Osteoblast (primary cell): ENCODE data around the gene NOPCHAP1. TPM values are rescaled to one million over a fixed set of nuclear protein-coding genes. Genes with fewer than 3 reads are reported as not detected.

ENCODE experiments used
- DNase-seq: peaks from one replicate; pipeline ENCODE4 v3.0.0; 2011; ENCODE audit warnings: low spot score, mixed read lengths; ENCODE audit not compliant: insufficient read length; ENCODE audit errors: missing footprints
- H2AFZ ChIP-seq: 2 replicates; pipeline ENCODE4 v1.6.0; 2011; ENCODE audit warnings: mild to moderate bottlenecking, low read length
- H3K27ac ChIP-seq: 2 replicates; pipeline ENCODE4 v1.5.1; 2011; ENCODE audit warnings: mild to moderate bottlenecking, low read depth, low read length, moderate library complexity
- H3K27me3 ChIP-seq: 2 replicates; pipeline ENCODE4 v1.6.0; 2012; ENCODE audit warnings: mild to moderate bottlenecking, control low read depth, inconsistent platforms, low read length, moderate library complexity; ENCODE audit not compliant: insufficient read depth
- H3K36me3 ChIP-seq: 2 replicates; pipeline ENCODE4 v1.5.1; 2011; ENCODE audit warnings: mild to moderate bottlenecking, low read length, control low read depth, moderate library complexity; ENCODE audit not compliant: insufficient read depth
- H3K4me1 ChIP-seq: 2 replicates; pipeline ENCODE4 v1.5.1; 2011; ENCODE audit warnings: mild to moderate bottlenecking, low read length, control low read depth, moderate library complexity; ENCODE audit not compliant: insufficient read depth
- H3K4me2 ChIP-seq: 2 replicates; pipeline ENCODE4 v1.6.0; 2011; ENCODE audit warnings: mild to moderate bottlenecking, low read length; ENCODE audit not compliant: insufficient read depth
- H3K4me3 ChIP-seq: fragments of 200-600 bp; sonication (generic); 3 replicates; pipeline ENCODE4 v1.5.1; 2012; ENCODE audit warnings: mild to moderate bottlenecking, low read length, inconsistent platforms; ENCODE audit not compliant: insufficient read depth
- H3K79me2 ChIP-seq: 2 replicates; pipeline ENCODE4 v1.6.0; 2012; ENCODE audit warnings: mild to moderate bottlenecking, low read length, control low read depth, inconsistent platforms; ENCODE audit not compliant: insufficient read depth
- H3K9me3 ChIP-seq: 2 replicates; pipeline ENCODE4 v1.5.1; 2011; ENCODE audit warnings: low read depth, low read length, control low read depth
- H4K20me1 ChIP-seq: 2 replicates; pipeline ENCODE4 v1.6.0; 2012; ENCODE audit warnings: mild to moderate bottlenecking, low read length, control low read depth; ENCODE audit not compliant: insufficient read depth
- total RNA-seq: library from RNA; depleted of rRNA; stranded (reverse); fragments of >200 nt; gene quantifications from 2 replicates; pipeline ENCODE4 v1.2.3, GENCODE V29; 2012
- TF ChIP-seq, protein P1 (sequence below): IDR thresholded peaks from 2 replicates; pipeline ENCODE4 v1.5.1; 2011; ENCODE audit warnings: mild to moderate bottlenecking, low read depth, low read length, moderate library complexity; ENCODE audit errors: extremely low read depth

The NOPCHAP1 gene
- total RNA-seq, 1 donor = 4.3 TPM

DNA sequence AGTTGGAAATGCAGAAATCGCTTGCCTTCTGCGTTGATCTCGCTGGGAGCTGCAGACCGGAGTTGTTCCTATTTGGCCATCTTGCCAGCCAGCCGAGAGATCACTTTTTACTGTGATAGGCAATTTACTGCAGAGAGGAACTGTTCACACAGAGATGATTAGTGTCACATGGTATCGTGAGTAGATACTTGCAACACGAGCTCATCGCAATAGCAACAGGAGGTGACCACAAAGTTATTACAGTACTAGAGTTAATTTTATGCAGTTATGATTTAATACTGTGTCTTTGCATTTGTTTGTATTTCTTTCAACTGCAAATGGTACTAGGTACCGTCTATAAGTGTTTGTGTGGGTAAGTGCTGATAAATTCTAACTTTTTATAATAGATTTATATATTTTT, 27.8 kb downstream of the NOPCHAP1 start:
- Histone ChIP-seq H3K4me1 (no peaks in the 10 kb centered on the region), H3K4me2 (no peak overlapping the region)
- DNase-seq = no peak

DNA sequence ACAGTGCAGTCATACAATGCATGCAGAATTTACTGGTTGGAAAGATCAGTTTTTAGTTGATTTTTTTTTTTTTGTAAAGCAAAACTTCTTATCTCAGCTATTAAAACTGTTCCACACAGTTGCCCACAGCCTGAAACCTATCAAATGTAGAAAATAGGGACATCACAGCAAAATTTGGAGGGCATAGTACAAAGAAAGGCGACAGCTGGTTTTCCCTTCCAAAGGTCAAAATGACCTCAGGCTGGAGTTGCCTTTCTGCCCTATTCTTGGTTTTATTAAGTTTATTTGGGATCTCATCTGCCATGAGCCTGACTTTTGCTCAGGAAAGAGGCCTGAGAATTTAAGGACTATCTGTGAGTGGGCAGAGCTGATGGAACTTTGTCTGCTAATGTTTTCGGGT, 28.5 kb downstream of the NOPCHAP1 start:
- no peak overlapping the region for H2AFZ ChIP-seq
- no peak overlapping the region for H3K4me2 ChIP-seq
- no peaks in the 10 kb centered on the region for H3K4me1 ChIP-seq
- peaks cover 12% of the 10 kb centered on the region for H3K36me3 ChIP-seq
- H3K79me2 ChIP-seq = no peaks in the 10 kb centered on the region
- TF ChIP-seq, protein P1, sequence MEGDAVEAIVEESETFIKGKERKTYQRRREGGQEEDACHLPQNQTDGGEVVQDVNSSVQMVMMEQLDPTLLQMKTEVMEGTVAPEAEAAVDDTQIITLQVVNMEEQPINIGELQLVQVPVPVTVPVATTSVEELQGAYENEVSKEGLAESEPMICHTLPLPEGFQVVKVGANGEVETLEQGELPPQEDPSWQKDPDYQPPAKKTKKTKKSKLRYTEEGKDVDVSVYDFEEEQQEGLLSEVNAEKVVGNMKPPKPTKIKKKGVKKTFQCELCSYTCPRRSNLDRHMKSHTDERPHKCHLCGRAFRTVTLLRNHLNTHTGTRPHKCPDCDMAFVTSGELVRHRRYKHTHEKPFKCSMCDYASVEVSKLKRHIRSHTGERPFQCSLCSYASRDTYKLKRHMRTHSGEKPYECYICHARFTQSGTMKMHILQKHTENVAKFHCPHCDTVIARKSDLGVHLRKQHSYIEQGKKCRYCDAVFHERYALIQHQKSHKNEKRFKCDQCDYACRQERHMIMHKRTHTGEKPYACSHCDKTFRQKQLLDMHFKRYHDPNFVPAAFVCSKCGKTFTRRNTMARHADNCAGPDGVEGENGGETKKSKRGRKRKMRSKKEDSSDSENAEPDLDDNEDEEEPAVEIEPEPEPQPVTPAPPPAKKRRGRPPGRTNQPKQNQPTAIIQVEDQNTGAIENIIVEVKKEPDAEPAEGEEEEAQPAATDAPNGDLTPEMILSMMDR = no peak
- H3K4me3 ChIP-seq = no peak overlapping the region
- H3K9me3 ChIP-seq = peaks cover 3% of the 10 kb centered on the region
- DNase-seq = no peak
- H4K20me1 ChIP-seq = no peaks in the 10 kb centered on the region
- H3K27me3 ChIP-seq = no peaks in the 10 kb centered on the region
- H3K27ac ChIP-seq = no peak overlapping the region

More for the DNA sequence above, 27.8 kb downstream of the NOPCHAP1 start:
- Histone ChIP-seq H3K9me3 (peaks cover 3% of the 10 kb centered on the region), H2AFZ (no peak overlapping the region), H3K27me3 (no peaks in the 10 kb centered on the region), H4K20me1 (no peaks in the 10 kb centered on the region), H3K79me2 (no peaks in the 10 kb centered on the region), H3K4me3 (no peak overlapping the region), H3K27ac (no peak overlapping the region), H3K36me3 (peaks cover 12% of the 10 kb centered on the region)
- TF ChIP-seq, protein P1 = no peak

DNA sequence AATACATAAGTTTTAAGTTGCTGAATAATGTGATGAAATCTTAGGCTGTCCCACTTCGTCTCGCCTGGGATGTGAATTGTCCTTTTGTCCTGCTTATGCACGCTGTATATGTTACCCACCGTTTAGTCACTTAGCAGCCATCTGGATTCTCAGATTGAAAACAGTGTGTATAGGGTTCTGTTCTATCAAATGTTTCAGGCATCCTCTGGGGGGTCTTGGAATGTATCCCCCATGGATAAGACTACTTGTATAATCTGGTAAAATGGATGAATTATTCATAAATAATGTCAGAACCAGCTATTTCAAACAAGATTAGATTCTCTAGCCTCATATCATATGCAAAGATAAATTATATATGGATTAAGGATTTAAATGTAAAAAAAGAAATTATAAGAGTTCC, 29.4 kb downstream of the NOPCHAP1 start:
- Histone ChIP-seq H3K4me1 (no peaks in the 10 kb centered on the region), H3K79me2 (no peaks in the 10 kb centered on the region), H3K36me3 (peaks cover 12% of the 10 kb centered on the region), H2AFZ (no peak overlapping the region), H4K20me1 (no peaks in the 10 kb centered on the region), H3K27me3 (no peaks in the 10 kb centered on the region), H3K4me2 (no peak overlapping the region), H3K9me3 (peaks cover 3% of the 10 kb centered on the region), H3K27ac (no peak overlapping the region), H3K4me3 (no peak overlapping the region)
- TF ChIP-seq, protein P1 = no peak
- no peak for DNase-seq

DNA sequence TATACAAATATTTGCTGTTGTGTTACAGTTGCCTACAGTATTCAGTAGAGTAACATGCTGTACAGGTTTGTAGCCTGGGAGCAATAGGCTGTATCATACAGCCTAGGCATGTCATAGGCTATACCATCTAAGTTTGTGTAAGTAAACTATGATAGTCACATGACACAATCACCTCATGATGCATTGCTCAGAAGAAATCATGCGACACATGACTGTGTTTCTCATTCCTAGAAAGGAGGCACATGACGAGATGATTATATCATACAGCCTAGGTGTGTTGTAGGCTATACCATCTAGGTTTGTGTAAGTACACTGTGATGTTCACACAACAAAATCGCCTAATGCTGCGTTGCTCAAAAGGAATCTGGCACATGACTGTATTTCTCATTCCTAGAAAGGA, 31.9 kb downstream of the NOPCHAP1 start:
- Histone ChIP-seq H4K20me1 (no peaks in the 10 kb centered on the region), H3K79me2 (no peaks in the 10 kb centered on the region), H3K36me3 (peaks cover 23% of the 10 kb centered on the region), H3K27me3 (no peaks in the 10 kb centered on the region), H3K4me3 (no peak overlapping the region), H3K9me3 (peaks cover under 1% of the 10 kb centered on the region), H3K4me1 (no peaks in the 10 kb centered on the region), H2AFZ (no peak overlapping the region), H3K4me2 (no peak overlapping the region), H3K27ac (no peak overlapping the region)
- no peak for DNase-seq
- TF ChIP-seq, protein P1 = no peak
